Large intestine (tissue), 3 donors: ENCODE data around the gene SYT17. TPM values are rescaled to one million over a fixed set of nuclear protein-coding genes. Genes with fewer than 3 reads are reported as not detected.

ENCODE experiments used
- DNase-seq, 2 donors: peaks; one replicate each; pipeline versions ENCODE4 v3.0.0 to v3.0.0-alpha.2; 2013
- H3K27ac ChIP-seq: one replicate; pipeline ENCODE4 v1.5.1; 2013; ENCODE audit warnings: low read length
- H3K27me3 ChIP-seq: 2 replicates; pipeline ENCODE4 v1.6.1; 2013; ENCODE audit warnings: low read length; ENCODE audit not compliant: control insufficient read depth, insufficient read depth
- H3K36me3 ChIP-seq: 2 replicates; pipeline ENCODE4 v1.6.1; 2013; ENCODE audit warnings: low read length; ENCODE audit not compliant: control insufficient read depth, insufficient read depth
- H3K4me1 ChIP-seq: one replicate; pipeline ENCODE4 v1.6.1; 2013; ENCODE audit warnings: low read length; ENCODE audit not compliant: control insufficient read depth, insufficient read depth
- H3K4me3 ChIP-seq: one replicate; pipeline ENCODE4 v1.5.1; 2013; ENCODE audit warnings: low read length
- H3K9me3 ChIP-seq: one replicate; pipeline ENCODE4 v1.6.1; 2013; ENCODE audit warnings: mild to moderate bottlenecking, low read depth, low read length, moderate library complexity; ENCODE audit not compliant: control insufficient read depth
- WGBS: methylation state at CpG from one replicate; pipeline ENCODE4 v1.1.5; 2013; ENCODE audit warnings: low lambda C conversion rate; ENCODE audit not compliant: insufficient coverage; 5-methylcytosine and 5-hydroxymethylcytosine counted together
- polyA plus RNA-seq: library from polyadenylated mRNA; unstranded; fragments of 120-200 nt; gene quantifications from one replicate; pipeline ENCODE4 v1.2.1, GENCODE V29; 2013

SYT17 gene
- polyA plus RNA-seq, 1 donor, result 8.2 TPM

GRCh38 chr16:19153876-19154275 is 14.2 kb upstream of the SYT17 start:
- no peaks in the 10 kb centered on the region for H3K4me1 ChIP-seq
- H3K9me3 ChIP-seq, result no peaks in the 10 kb centered on the region
- H3K27ac ChIP-seq, result no peak overlapping the region
- no peaks in the 10 kb centered on the region for H3K36me3 ChIP-seq
- H3K4me3 ChIP-seq, result no peak overlapping the region
- WGBS, result 100% methylated on average over 1 of the region's 4 CpGs
- no peak for DNase-seq
- no peaks in the 10 kb centered on the region for H3K27me3 ChIP-seq

DNA sequence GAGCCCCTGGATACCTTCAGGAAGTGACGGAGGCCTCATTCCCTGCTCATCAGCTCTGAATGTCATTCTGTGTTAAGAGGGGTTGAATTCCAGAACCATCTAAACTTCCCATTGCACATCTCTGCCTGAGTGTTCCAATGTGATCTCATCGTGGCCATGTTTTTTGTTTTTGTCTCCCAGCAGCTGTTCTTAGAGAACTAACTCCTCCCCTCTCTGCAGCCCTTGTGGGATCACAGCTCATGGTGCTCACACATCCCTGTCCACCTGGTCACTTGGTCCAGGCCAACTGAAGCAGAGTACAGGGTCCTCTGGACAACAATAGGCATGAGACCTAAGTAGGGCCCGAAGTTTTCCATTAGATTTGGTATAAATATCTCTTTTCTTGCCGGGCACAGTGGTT is 6.0 kb upstream of the SYT17 start:
- Histone ChIP-seq H3K36me3 (no peaks in the 10 kb centered on the region), H3K27ac (no peak overlapping the region), H3K27me3 (no peaks in the 10 kb centered on the region), H3K4me3 (no peak overlapping the region), H3K9me3 (no peaks in the 10 kb centered on the region), H3K4me1 (peaks cover 8% of the 10 kb centered on the region)
- WGBS, result no CpG with 5 or more reads among the region's 4 CpGs
- DNase-seq, result no peak

GRCh38 chr16:19163215-19163614 is 4.8 kb upstream of the SYT17 start:
- H3K9me3 ChIP-seq, result no peaks in the 10 kb centered on the region
- H3K36me3 ChIP-seq, result no peaks in the 10 kb centered on the region
- H3K27ac ChIP-seq, result no peak overlapping the region
- no peaks in the 10 kb centered on the region for H3K27me3 ChIP-seq
- WGBS, result no CpG with 5 or more reads among the region's 1 CpG
- no peak for DNase-seq
- H3K4me1 ChIP-seq, result peaks cover 10% of the 10 kb centered on the region
- no peak overlapping the region for H3K4me3 ChIP-seq

DNA sequence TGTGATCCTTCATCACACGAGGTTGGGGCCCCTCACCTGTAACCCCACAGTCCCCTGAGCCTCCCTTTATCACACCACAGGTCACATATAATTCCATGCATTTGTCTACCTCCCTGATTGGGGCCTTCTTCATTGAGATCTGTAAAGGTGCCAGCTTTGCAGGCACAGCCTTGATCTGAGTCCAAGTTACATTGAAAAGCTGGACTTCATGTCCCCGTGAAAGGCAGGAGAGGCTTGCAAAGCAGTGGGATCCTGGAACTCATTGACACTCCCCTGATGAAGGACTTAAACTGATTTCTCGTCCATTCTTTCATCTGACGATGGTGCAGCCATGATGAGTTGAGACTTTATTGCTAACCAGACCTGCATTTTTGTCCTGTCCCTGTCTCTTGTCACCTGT is 3.8 kb upstream of the SYT17 start:
- H3K27ac ChIP-seq, result no peak overlapping the region
- no peak overlapping the region for H3K4me3 ChIP-seq
- no CpG with 5 or more reads among the region's 4 CpGs for WGBS
- no peaks in the 10 kb centered on the region for H3K36me3 ChIP-seq
- H3K27me3 ChIP-seq, result peaks cover 3% of the 10 kb centered on the region
- peaks cover 11% of the 10 kb centered on the region for H3K4me1 ChIP-seq
- no peaks in the 10 kb centered on the region for H3K9me3 ChIP-seq
- no peak for DNase-seq

DNA sequence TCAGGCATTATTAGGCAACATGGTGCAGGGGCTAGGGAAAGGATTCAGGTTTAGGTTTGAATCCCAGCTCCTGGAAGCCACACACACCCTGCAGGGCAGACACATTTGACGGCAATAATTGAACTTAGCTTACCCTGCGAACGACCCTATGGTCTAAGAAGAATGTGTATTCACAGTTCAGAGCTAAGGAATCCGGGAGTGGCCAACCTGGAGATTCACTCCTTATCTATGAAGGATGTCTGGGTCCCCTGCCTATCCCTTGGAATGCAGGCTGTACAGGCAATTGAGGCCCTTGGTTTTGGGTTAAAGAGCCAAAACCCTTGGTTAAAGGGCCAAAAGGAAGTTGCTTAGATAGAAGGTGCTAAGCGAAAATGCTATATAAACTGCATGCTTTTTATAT is 2.9 kb upstream of the SYT17 start:
- WGBS, result no CpG with 5 or more reads among the region's 5 CpGs
- no peak overlapping the region for H3K4me3 ChIP-seq
- H3K9me3 ChIP-seq, result no peaks in the 10 kb centered on the region
- no peaks in the 10 kb centered on the region for H3K36me3 ChIP-seq
- peaks cover 16% of the 10 kb centered on the region for H3K4me1 ChIP-seq
- H3K27me3 ChIP-seq, result peaks cover 3% of the 10 kb centered on the region
- no peak for DNase-seq
- no peak overlapping the region for H3K27ac ChIP-seq

- peaks cover 16% of the 10 kb centered on the region for H3K4me1 ChIP-seq
- H3K9me3 ChIP-seq, result no peaks in the 10 kb centered on the region
- H3K36me3 ChIP-seq, result no peaks in the 10 kb centered on the region
- no CpG with 5 or more reads among the region's 2 CpGs for WGBS
- H3K27ac ChIP-seq, result no peak overlapping the region
- DNase-seq, result no peak
- no peak overlapping the region for H3K4me3 ChIP-seq
- H3K27me3 ChIP-seq, result peaks cover 3% of the 10 kb centered on the region
Observed at GRCh38 chr16:19166500-19166899, 1.5 kb upstream of the SYT17 start.

- H3K27me3 ChIP-seq, result peaks cover 3% of the 10 kb centered on the region
- H3K9me3 ChIP-seq, result no peaks in the 10 kb centered on the region
- H3K4me3 ChIP-seq, result peak overlapping the region; percentile 71
- H3K27ac ChIP-seq, result peak overlapping the region; percentile 50
- peaks cover 16% of the 10 kb centered on the region for H3K4me1 ChIP-seq
- peak; percentile 44 to 74 for DNase-seq
- H3K36me3 ChIP-seq, result no peaks in the 10 kb centered on the region
- WGBS, result no CpG with 5 or more reads among the region's 68 CpGs
Observed at GRCh38 chr16:19168371-19169081, 486 bp downstream of the SYT17 start.

GRCh38 chr16:19169082-19169639 is 1.1 kb downstream of the SYT17 start:
- peaks cover 3% of the 10 kb centered on the region for H3K27me3 ChIP-seq

GRCh38 chr16:19170043-19170655 is 2.1 kb downstream of the SYT17 start:
- Histone ChIP-seq H3K27me3 (peaks cover 3% of the 10 kb centered on the region), H3K9me3 (no peaks in the 10 kb centered on the region), H3K36me3 (peaks cover 3% of the 10 kb centered on the region), H3K27ac (no peak overlapping the region), H3K4me1 (peaks cover 15% of the 10 kb centered on the region), H3K4me3 (no peak overlapping the region)
- WGBS, result 73% methylated on average over 3 of the region's 7 CpGs
- DNase-seq, result no peak

More at GRCh38 chr16:19169082-19169639, 1.1 kb downstream of the SYT17 start:
- Histone ChIP-seq H3K4me3 (peak overlapping the region; percentile 71), H3K4me1 (peaks cover 16% of the 10 kb centered on the region), H3K9me3 (no peaks in the 10 kb centered on the region), H3K36me3 (peaks cover 3% of the 10 kb centered on the region), H3K27ac (no peak overlapping the region)
- WGBS, result no CpG with 5 or more reads among the region's 19 CpGs
- DNase-seq, result no peak

- H3K4me3 ChIP-seq, result no peak overlapping the region
- peaks cover 3% of the 10 kb centered on the region for H3K36me3 ChIP-seq
- peaks cover 6% of the 10 kb centered on the region for H3K4me1 ChIP-seq
- DNase-seq, result no peak
- 93% methylated on average over 5 of the region's 12 CpGs for WGBS
- peaks cover 3% of the 10 kb centered on the region for H3K27me3 ChIP-seq
- no peaks in the 10 kb centered on the region for H3K9me3 ChIP-seq
- H3K27ac ChIP-seq, result no peak overlapping the region
Observed at GRCh38 chr16:19172098-19172780, 4.2 kb downstream of the SYT17 start.
